CD4-positive, alpha-beta T cell treated with Interferon gamma for 1 hour (primary cell): Measurements from ENCODE around the gene EGLN3.

Experiments
- DNase-seq: peaks from one replicate; pipeline ENCODE4 v3.0.0-alpha.2; 2020

EGLN3 gene

DNA sequence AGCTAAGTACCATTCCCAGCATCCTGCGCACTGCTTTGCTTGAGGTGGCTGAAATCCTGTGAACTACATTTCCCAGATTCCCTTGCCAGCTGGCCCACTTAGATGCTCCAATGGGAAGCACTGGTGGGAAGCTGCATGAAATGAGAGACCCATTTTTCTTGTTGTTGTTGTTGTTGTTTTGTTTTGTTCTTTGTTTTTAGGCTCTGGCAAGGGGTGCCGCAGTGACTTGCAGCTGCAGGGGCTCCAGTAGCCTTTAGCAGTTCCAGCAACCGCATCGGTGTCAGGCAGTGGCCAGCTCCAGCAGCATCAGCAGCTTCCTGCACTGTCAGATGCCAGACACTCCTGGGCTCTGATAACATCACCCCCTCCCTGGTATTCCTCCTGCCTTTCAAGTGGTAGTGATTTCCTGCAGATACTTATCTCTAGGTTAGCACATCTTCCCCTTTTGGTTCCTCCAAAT lies 8.8 kb upstream of the EGLN3 start:
- DNase-seq: no peak

DNA sequence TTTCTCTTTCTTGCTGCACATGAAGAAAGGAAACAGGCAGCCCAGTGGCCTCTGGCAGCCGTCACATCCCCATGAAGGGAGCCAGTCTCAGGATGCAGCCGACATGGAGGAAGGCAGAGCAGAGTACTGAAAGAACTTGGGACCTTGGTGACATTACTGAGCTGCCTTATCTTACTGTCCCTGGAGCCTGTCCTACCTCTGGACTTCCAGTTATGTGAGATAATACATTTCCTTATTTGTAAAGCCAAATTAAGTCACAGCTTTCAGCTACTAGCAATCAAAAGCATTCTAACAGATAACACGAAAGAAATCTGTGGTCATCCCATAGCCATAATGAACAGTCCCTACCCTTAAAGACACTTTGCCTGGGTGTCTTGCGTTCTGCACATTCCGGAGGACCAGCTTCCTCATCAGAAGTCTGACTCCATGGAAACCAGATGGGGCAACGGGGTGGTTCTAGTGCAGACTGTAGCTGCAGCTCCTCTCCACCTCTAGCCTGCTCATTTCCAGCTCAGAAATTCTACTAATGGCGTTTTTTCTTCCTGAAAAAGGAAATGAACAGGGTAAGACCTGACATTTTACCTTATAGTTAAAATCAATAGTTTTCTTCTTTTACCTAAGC lies 7.8 kb upstream of the EGLN3 start:
- DNase-seq: no peak

DNA sequence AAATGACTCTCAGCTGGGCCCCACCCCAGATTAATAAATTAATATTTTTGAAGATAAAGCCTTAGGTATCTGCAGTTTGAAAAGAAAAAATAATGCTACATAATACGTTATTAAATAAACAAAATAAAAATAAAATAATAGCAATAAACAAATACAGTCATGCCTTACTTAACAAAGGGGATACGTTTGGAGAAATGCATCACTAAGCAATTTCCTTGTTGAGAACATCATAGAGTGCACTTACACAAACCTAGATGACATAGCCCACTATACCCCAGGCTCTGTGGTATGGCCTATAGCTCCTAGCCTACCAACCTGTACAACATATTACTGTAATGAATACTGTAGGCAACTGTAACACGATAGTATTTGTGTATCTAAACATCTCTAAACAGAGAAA lies 7.1 kb upstream of the EGLN3 start:
- no peak for DNase-seq

DNA sequence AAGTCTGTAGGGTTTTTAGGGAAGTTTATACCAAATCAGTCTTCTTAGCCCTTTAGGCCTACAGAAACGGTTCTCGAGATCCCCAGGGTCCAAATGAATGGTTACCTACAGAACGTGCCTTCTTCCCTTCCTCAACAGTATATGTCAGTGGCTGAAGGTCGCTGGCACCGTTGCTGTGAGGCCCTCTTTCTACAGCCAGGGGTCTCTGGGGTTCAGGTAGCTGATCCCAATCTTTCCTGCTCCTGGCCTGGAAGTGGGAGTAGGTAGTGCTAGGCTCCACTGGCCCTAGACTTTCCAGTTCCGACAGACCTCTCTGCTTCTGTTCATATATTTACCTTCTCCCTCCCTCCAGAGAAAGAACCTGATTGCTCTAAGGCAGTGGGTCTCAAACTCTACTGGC lies 6.4 kb upstream of the EGLN3 start:
- DNase-seq: no peak

DNA sequence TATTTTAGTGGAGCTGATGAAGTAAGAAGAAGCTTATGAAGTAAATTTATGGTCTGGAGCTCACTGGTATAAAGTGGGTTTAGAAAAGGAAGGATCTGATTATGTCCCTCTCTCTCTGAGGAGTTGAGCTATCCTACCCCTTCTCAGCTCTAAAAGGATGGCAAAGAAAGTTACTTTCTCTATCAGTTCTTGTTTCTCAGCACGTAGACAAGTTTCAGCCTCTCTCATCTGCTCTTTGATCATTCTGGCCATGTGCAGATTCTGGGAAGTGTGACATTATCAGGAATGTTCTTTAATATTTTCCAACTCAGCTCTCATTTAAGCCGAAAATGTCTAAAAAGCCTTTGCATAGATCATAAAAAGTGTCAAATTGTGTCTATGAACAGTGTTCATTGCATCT lies 5.8 kb upstream of the EGLN3 start:
- DNase-seq: no peak

DNA sequence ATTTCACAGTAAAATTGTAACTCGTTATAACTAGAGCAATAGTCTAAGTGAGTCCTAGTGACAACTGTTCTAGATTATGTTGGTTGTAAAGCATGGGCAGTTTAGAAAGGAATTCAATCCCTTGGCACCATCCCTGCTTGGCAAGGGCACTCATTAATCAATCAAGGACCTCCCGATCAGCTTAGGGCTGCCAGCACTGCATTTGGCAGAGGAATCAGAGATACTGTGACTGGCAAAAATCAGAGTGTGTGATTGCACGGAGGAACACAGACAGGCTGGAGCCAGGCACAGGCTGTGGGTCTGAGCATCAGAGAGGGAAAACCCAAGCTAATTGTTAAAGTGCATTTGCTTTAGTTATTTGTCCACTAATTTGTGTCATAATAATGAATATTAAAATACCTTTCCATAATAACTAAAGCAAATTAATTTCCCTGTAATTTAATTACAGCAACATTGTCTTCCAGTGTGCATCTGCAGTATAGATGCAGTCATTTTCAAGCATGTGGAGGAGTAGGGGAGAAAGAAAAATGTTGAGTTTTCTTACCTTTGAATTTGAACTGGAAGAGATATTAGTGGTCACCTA lies 3.2 kb upstream of the EGLN3 start:
- no peak for DNase-seq

DNA sequence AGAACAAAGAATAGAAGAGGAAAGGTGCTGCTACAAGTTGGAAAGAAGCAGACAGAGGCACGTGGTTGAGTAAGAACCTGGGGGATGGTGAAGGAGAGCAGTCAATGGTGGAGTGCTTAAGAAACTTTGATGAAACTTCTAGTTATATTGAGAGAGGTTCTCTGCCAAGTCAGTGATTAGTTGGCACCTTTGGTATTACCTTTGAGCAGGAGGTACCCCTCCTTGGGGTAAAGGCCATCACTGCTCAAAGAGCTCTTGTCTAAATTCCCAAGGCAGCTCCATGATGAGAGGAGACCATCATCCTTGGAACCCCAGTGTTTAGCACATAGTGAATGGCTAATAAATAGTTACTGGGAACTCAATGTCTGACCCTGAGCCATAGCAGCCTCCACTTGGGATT lies 1.7 kb upstream of the EGLN3 start:
- no peak for DNase-seq

DNA sequence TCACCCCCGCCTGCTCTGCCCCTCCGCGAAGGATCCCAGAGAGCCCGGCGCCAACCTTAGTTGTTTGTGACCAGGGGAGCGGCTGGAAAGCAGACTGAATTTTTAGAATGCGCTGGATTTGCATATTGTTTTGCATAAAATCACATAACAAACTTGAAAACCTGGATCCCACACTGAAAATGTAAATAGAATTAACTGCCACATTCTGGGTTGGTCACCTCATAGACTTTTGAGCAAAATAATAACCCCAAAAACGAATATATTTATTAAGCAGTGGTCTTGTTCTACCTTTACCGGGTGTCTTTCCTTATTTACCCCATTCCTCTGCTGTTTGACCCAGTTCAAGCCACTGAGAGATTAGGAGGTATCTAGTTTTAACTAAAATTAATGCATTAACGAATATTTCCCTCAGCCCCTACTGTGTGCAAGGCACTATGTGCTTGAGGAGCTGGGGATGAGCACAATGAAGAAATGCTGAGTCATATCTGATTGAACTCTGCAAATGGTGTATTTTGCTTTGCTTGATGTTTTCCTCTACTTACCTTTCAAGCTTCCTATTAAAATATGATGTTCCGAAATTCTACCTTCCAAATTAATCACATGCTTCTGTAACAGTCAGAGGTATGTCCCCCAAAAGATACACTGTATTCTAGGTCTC lies 438 bp upstream of the EGLN3 start:
- DNase-seq: no peak

DNA sequence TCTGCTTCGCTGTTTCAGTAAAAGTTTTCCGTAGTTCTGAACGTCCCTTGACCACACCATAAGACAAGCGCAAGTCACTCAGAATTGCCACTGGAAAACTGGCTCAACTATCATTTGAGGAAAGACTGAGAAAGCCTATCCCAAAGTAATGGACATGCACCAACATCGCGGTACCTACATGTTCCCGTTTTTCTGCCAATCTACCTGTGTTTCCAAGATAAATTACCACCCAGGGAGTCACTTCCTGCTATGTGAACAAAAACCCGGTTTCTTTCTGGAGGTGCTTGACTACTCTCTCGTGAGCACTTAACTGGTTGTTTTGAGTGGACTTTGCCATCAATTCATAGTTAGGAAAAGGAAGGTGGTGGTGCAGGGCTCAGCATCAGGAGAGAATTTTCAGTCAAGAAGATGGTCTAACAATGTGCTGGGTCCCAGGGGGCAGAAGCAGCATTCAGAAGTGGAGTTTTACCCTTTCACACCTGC lies 1.4 kb downstream of the EGLN3 start:
- DNase-seq: no peak

DNA sequence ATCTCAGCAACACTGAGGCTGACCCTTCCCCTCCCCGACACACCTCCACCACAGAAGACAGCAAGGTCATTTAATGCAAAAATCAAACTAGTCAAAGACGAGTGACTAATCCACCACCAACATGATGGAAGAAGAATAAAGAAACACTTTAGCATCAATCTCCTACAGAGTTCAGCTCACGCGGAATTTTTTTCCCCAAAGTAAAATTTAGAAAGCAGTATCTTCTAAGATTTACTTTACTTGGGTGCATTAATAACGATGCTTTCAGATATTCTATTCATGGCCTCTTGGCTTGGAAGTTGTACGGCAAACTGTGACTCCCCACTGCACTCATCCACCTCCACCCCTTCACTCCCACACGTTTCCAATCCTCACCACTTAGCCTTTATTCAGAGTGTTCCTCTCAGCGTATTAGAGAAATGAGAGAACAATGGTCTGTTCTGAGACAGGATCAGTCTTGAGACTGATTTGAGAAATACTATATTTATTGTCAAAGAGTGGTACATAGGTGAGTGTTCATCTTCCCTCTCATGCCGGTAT lies 1.9 kb downstream of the EGLN3 start:
- no peak for DNase-seq

DNA sequence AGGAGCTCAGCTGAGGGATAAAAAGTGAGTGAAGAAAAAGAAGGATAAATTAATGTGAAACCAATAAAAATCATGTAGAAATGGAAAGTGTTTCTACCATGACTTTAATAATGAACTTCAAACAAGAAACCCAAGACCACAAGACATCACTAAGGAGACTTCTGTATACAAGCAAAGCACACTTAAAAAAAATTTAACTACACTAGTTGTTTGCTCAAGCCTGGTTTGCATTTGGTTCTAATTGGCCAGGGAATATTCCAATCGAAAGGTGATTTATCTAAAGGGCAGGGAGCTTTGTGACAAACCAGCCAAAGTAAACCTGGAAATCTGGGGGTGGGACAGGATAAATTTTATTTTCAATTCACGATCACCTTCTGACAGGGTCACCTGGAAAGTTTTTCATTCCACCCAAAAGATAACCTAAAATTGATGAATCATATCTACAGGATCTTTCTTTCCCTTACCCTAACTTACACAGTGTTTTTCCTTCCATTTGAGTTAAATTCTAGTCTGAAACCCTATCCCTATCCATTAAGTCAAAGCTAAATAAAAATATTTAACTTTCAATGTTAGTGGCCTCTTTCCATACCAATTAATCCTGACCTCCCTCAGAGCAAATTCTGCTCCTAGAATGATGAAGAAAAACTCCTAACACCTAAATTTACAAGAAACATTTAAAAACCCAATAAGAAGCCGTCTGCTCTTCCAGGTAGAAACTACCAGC lies 2.6 kb downstream of the EGLN3 start:
- no peak for DNase-seq

DNA sequence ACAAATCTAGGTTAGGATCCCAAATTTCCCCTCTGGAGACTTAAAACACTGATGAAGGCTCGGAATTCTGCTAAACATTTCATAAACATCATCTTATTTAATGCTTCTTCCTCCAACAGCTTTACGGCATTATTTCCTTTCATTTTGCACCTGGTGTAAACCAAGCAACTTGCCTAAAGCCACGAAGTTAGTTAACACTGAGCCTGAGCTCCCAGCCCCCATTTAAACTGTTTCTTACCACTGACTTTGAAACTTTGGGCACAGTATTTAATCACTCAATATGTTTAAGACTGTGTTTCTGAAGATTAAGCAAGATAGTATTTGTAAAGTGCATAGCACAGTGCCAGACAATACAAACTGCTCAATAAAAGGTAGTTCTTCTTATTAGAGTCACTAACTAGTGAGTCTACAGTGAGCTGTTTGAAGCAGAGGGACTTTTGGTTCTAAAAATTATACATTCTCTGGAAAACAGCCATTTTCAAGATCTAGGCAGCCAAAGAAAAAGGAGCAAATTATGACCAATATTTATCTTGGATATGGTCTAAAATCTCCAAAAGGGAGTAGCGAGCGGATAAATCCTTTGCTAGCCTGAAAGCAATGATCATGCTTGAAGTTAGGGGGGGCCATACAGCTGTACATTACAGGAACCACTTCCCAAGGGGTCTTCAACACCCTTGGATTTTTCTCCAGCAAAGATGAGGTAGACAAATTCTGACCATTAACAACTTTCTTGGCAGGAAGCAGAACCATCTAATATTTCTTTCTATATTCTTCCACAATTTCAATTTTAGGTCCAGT lies 4.0 kb downstream of the EGLN3 start:
- DNase-seq: no peak

DNA sequence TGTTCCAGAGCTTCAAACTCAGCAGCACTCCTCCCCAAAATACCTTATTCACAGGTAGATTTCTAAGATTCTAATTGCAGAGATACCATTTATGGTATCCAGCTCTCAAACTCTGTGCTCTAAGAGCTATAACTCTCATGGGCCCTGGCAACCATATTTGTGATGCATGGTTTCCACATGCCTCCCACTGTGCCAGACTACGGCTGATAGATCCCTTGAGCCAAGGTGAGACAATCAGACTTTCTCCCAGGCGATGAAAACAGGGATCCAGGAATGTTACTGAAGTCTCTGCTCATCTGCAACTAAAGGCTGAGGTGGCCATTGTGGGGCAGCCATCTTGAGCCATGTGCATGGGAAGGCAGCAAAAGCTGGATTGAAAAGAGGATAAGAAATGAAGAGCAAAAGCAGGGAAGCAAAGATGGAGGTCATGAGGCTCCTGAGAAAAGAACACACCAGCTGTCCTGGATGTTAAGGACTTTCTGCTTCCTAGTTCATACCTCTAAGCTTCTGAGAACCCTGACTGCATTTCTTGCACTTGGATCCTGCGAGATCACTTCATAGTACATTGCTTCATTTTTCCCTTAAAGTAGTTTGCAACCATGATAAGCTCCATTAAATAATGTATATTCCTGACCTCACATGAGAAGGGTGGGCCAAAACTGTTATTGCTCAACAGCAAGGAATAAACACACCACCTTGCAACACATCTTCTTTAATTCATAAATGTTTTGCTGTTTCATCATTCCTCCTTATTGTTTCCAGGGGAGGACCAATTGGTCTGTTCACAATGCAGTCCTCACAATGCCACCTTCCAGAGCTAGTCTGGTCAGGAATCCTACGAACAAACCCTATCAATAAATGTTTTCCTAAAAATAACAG lies 5.4 kb downstream of the EGLN3 start:
- DNase-seq: no peak

DNA sequence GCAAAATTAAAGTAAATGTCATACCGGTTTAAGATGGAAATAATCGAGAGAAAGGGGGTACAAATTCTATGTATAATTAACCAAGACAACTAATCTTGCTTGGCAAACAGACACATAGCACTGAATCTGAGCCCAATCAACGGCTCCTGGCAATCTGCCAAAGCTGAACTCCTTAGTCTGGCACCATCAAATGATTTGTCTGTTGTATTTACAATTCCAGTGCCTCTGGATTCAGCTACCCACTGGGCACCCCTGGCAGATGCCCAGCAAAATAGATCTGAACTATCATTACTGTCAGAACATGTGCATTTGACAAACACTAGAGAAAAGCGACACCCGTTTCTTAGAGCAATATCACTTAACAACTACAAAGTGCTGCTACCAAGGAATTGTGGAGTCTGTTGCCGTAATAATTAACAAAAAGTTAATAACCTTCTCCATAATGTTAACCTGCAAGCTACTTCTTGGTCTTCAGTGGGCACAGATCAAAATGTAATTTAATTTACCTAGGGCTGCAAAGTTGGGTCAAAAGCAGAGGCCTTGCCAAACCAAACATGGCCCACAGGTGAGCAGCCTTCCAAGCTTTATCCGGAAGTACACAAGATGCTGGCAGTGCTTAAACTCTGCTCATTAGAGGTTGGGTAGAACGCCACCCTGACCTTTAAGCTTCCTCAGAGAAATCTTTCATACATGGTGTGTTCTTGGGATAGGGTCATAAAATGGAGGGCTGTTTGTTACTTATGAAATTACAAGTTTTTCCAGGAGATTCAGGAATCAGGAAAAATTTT lies 7.6 kb downstream of the EGLN3 start:
- DNase-seq: no peak

DNA sequence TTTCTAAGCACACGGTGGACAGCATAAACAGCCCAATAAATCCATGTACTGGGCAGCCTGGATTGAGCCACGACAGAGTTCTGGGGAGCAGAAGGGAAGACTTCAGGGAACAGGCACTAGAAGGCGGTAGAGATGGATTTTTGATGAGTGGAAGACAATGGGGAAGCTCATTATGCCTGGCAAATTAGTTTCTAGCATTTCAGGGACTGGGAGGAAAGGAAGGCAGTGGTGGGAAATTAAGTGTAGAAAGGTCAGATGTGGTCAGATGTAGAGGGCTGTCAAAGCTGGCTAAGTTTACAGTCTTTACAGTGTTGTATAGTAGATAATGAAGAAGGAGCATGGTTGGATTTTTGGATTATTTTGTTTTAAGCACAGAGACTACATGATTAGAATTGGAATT lies 9.2 kb downstream of the EGLN3 start:
- no peak for DNase-seq

DNA sequence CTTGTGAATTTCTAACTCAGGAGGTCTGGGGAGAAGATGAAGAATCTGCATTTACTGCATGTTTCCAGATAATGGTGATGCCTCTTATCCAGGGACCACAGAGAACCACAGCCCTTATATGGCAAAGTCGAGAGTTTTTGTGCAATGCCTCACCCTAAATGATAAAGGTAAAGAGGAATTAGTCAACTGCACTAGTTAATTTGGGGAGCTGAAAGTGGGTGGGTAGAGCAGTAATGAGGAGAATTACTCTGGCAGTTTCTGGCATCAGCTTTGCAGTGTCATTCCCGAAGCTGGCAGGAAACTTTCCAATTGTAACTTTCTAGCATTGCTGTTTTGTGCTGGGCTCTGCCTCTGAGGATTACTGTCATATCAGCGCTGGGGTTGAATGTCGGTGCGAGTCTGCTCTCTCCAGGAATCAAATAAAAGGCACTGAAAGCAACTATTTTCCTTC lies 10.3 kb downstream of the EGLN3 start:
- DNase-seq: no peak

DNA sequence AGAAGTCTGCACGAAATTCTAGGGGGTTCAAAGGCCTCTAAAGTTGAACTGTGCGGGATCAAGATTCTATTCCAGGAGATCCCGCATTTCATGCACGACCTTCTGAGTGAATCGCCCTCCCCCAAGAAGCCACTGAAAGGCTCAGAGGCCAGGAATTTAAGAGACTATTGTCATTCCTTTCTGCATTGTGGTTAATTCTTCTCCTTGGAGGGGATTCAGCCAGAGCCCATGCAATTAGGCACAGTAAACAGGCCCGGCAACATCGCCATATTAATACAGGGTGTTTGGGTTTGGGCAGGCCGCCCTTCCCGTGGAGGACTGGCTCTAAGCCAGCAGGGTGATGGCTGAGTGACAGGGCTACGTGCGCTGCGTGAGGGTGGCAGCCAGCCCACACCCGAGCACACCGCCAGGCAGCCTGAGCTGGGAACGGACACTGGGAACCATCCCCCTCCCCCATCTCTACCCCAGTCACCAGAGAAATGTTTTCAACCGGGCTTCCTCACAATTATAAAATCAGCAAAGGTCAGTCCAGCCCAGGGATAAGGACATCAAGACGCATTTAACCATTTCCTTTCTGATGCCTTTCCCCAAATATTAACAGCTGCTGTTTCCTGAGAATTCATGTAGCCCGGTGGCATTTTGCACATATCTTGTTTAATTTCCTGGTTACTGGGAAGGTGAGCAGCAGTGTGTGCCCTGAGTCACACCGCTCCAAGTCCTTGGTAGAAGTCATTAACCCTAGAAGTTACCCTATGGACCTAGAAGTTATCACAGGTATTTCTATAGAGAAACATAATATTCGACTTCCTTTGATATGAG lies 12.5 kb downstream of the EGLN3 start:
- no peak for DNase-seq

DNA sequence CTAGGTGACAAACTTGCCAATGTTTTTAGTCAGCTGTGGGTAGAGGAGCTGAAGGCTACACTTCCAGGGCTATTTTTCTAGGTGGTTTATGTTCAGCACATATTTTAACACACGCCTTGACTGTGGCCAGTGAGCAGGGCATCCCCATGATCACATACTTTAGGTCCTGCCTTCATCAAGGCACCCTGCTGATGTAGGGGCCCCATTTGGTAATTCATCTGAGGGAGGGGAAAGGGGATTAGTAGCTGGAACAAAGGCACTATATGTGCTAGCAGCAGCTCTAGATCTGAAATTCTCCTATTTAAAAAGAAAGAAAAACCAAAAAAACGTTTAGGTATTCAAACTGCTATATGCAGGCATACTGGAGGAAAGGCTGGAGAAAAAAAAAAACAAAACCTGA lies 14.5 kb downstream of the EGLN3 start:
- DNase-seq: no peak

DNA sequence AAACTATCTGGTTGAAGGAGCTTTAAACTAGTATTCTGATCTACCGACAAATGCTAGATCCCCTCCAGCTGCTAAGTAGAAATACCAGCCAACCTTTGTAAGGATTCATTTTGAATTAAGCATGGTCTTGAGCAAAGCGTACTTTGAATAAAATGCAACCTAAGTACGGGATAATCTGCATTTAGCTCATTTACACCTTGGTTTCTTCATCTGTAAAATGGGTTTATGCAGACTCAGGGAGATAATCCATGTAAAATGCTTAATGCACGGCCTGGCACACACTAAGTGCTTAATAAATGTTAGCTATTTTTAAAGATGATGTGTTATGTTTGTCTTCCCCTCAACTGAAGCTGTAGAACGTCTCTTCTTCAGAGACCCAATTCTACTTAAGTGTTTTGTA lies 15.9 kb downstream of the EGLN3 start:
- DNase-seq: no peak
